NB4 (cell line): ENCODE data around the gene GLRX.

Experiments used
- CTCF ChIP-seq: IDR thresholded peaks from one replicate; pipeline ENCODE4 v1.5.1; 2012; ENCODE audit warnings: low read depth, low read length
- MAX ChIP-seq: IDR thresholded peaks from 2 replicates; pipeline ENCODE4 v1.6.1; 2011; ENCODE audit warnings: low read depth, low read length
- MYC ChIP-seq: IDR thresholded peaks from 2 replicates; pipeline ENCODE4 v1.6.1; 2011; ENCODE audit warnings: low read depth, low read length
- POLR2A ChIP-seq: IDR thresholded peaks from 2 replicates; pipeline ENCODE4 v1.6.1; 2011; ENCODE audit warnings: mild to moderate bottlenecking; ENCODE audit not compliant: insufficient read length; ENCODE audit errors: extremely low read depth

GRCh38 chr5:95863383-95863757 lies 40.8 kb upstream of the GLRX start:
- TF ChIP-seq POLR2A (no peak), CTCF (no peak), MAX (no peak), MYC (no peak)
